H1 (cell line): Measurements from ENCODE around the gene AKR1C2. TPM values are rescaled to one million over a fixed set of nuclear protein-coding genes. Genes with fewer than 3 reads are reported as not detected.
"Not testable (repeated sequence)": the region's sequence is repeated elsewhere in the genome, so short reads cannot be mapped to it uniquely, and the experiment has no call there.

Experiments
- CTCF ChIA-PET: fragments of 300-600 bp; sonication (Branson Sonifier 250); formaldehyde crosslinking; loops from one replicate; lab custom pipeline; 2021; ENCODE audit not compliant: partially characterized antibody; lab: Charles Lee
- POLR2A ChIA-PET: fragments of 300-600 bp; sonication (Branson Sonifier 250); formaldehyde crosslinking; loops from one replicate; lab custom pipeline; 2021; ENCODE audit warnings: inconsistent platforms; ENCODE audit not compliant: partially characterized antibody; lab: Charles Lee
- DNase-seq, 2 experiments: peaks; one replicate each; pipeline versions ENCODE4 v3.0.0 to v3.0.0-alpha.2; 2010 to 2022; ENCODE audit warnings: low spot score in 2 of 2, low read depth in 1 of 2, mixed read lengths in 1 of 2
- FAIRE-seq: peaks from 2 replicates; lab custom pipeline; 2011; peaks lifted over from hg19 to GRCh38; lab: Jason Lieb, UNC
- H2AFZ ChIP-seq: 2 replicates; pipeline ENCODE4 v1.8.1; 2012; ENCODE audit warnings: low read length, inconsistent platforms
- H2AK5ac ChIP-seq: 2 replicates; pipeline ENCODE4 v1.6.1; 2013; ENCODE audit warnings: low read depth, low read length
- H2BK120ac ChIP-seq: replicated peaks from 2 replicates; pipeline ENCODE3; 2013; ENCODE audit warnings: low read depth, low read length, inconsistent platforms
- H2BK12ac ChIP-seq: 2 replicates; pipeline ENCODE4 v1.6.1; 2013; ENCODE audit warnings: low read depth, low read length
- H2BK15ac ChIP-seq: 2 replicates; pipeline ENCODE4 v1.6.1; 2013; ENCODE audit warnings: low read length
- H2BK20ac ChIP-seq: 2 replicates; pipeline ENCODE4 v1.6.1; 2013; ENCODE audit warnings: low read length
- H2BK5ac ChIP-seq: 2 replicates; pipeline ENCODE4 v1.6.1; 2013; ENCODE audit warnings: low read depth, low read length
- H3K14ac ChIP-seq: 2 replicates; pipeline ENCODE4 v1.6.1; 2013; ENCODE audit warnings: inconsistent platforms; ENCODE audit not compliant: insufficient read length
- H3K18ac ChIP-seq: 2 replicates; pipeline ENCODE4 v1.6.1; 2013; ENCODE audit warnings: low read length; ENCODE audit errors: extremely low read depth
- H3K23ac ChIP-seq: 2 replicates; pipeline ENCODE4 v1.6.1; 2013; ENCODE audit warnings: inconsistent platforms; ENCODE audit not compliant: insufficient read length
- H3K23me2 ChIP-seq: 2 replicates; pipeline ENCODE4 v1.6.1; 2013; ENCODE audit warnings: low read depth, low read length
- H3K27ac ChIP-seq: 2 replicates; pipeline ENCODE4 v1.6.1; 2011; ENCODE audit warnings: low read depth, low read length, inconsistent platforms
- H3K27me3 ChIP-seq, 4 experiments: replicated peaks in 1 of 4; 1 replicate in 1 of 4; 2 replicates in 3 of 4; pipeline versions ENCODE4 v1.6.1 to v1.8.1; 2011 to 2013; ENCODE audit warnings: low read length in 3 of 4, mild to moderate bottlenecking in 3 of 4, inconsistent platforms in 2 of 4, mixed read lengths in 2 of 4, moderate library complexity in 1 of 4; ENCODE audit not compliant: control insufficient read depth in 3 of 4, insufficient read depth in 3 of 4; ENCODE audit errors: extremely low read depth in 1 of 4
- H3K36me3 ChIP-seq, 4 experiments: 2 replicates each; pipeline versions ENCODE4 v1.6.1 to v1.8.1; 2011 to 2013; ENCODE audit warnings: mild to moderate bottlenecking in 4 of 4, low read length in 3 of 4, moderate library complexity in 2 of 4, control low read depth in 1 of 4, inconsistent platforms in 1 of 4; ENCODE audit not compliant: insufficient read depth in 4 of 4, control insufficient read depth in 2 of 4
- H3K4ac ChIP-seq: replicated peaks from 2 replicates; pipeline ENCODE3; 2013; ENCODE audit warnings: low read length, low read depth, mixed read lengths, inconsistent platforms; ENCODE audit not compliant: insufficient read length
- H3K4me1 ChIP-seq, 4 experiments: replicated peaks in 1 of 4; 1 replicate in 1 of 4; 2 replicates in 3 of 4; pipeline versions ENCODE4 v1.6.1 to v1.8.1; 2011 to 2013; ENCODE audit warnings: low read length in 3 of 4, inconsistent platforms in 2 of 4, mixed read lengths in 1 of 4; ENCODE audit not compliant: insufficient read depth in 4 of 4, control insufficient read depth in 3 of 4
- H3K4me2 ChIP-seq, 2 experiments: 2 replicates each; pipeline versions ENCODE4 v1.6.1 to v1.8.1; 2011 to 2013; ENCODE audit warnings: low read depth in 2 of 2, low read length in 2 of 2, control low read depth in 1 of 2, inconsistent platforms in 1 of 2, mild to moderate bottlenecking in 1 of 2; ENCODE audit not compliant: insufficient read depth in 1 of 2
- H3K4me3 ChIP-seq, 4 experiments: fragments of 200-600, 300-600 bp in 1 of 4; sonication (generic), shearing (Covaris generic), sonication (Bioruptor Twin) in 1 of 4; 2 replicates each; pipeline versions ENCODE4 v1.5.1 to v1.8.1; 2011 to 2016; ENCODE audit warnings: low read length in 4 of 4, low read depth in 3 of 4, control low read depth in 2 of 4, inconsistent platforms in 2 of 4, mild to moderate bottlenecking in 2 of 4, mixed read lengths in 1 of 4, moderate library complexity in 1 of 4; ENCODE audit not compliant: insufficient read depth in 2 of 4; ENCODE audit errors: extremely low read depth in 1 of 4
- H3K56ac ChIP-seq: replicated peaks from 2 replicates; pipeline ENCODE3; 2013; ENCODE audit warnings: low read depth, mild to moderate bottlenecking, mixed read lengths, low read length, inconsistent platforms; ENCODE audit not compliant: insufficient read length
- H3K79me1 ChIP-seq: 2 replicates; pipeline ENCODE4 v1.6.1; 2013; ENCODE audit warnings: low read depth, low read length, control low read depth
- H3K79me2 ChIP-seq, 2 experiments: 2 replicates each; pipeline versions ENCODE4 v1.6.1 to v1.8.1; 2012 to 2013; ENCODE audit warnings: low read length in 2 of 2, mild to moderate bottlenecking in 2 of 2, inconsistent platforms in 1 of 2; ENCODE audit not compliant: insufficient read depth in 2 of 2, control insufficient read depth in 1 of 2
- H3K9ac ChIP-seq, 4 experiments: replicated peaks in 1 of 4; 1 replicate in 1 of 4; 2 replicates in 3 of 4; pipeline versions ENCODE4 v1.6.1 to v1.8.1; 2011 to 2013; ENCODE audit warnings: low read depth in 3 of 4, low read length in 3 of 4, control low read depth in 2 of 4, mild to moderate bottlenecking in 2 of 4, moderate library complexity in 2 of 4, inconsistent platforms in 1 of 4; ENCODE audit errors: extremely low read depth in 1 of 4
- H3K9me3 ChIP-seq, 2 experiments: 2 replicates each; pipeline versions ENCODE4 v1.6.1 to v1.8.1; 2012 to 2013; ENCODE audit warnings: mild to moderate bottlenecking in 2 of 2, moderate library complexity in 2 of 2, control low read depth in 1 of 2, inconsistent platforms in 1 of 2, low read depth in 1 of 2, low read length in 1 of 2, mixed read lengths in 1 of 2; ENCODE audit not compliant: insufficient read depth in 2 of 2
- H4K20me1 ChIP-seq, 2 experiments: replicated peaks in 1 of 2; 2 replicates each; pipeline versions ENCODE3 to v1.8.1; 2011 to 2013; ENCODE audit warnings: inconsistent platforms in 2 of 2, low read length in 2 of 2, mild to moderate bottlenecking in 1 of 2; ENCODE audit not compliant: insufficient read depth in 2 of 2, control insufficient read depth in 1 of 2
- H4K5ac ChIP-seq: 2 replicates; pipeline ENCODE4 v1.6.1; 2013; ENCODE audit warnings: low read length, low read depth, mixed read lengths, inconsistent platforms; ENCODE audit not compliant: insufficient read length
- H4K8ac ChIP-seq: 2 replicates; pipeline ENCODE4 v1.8.0; 2013; ENCODE audit warnings: mild to moderate bottlenecking, moderate library complexity, low read length, inconsistent platforms; ENCODE audit not compliant: insufficient read depth; ENCODE audit errors: extremely low read depth
- H4K91ac ChIP-seq: replicated peaks from 2 replicates; pipeline ENCODE3; 2013; ENCODE audit warnings: low read length, mixed read lengths, inconsistent platforms; ENCODE audit not compliant: insufficient read length
- WGBS, 2 experiments: shearing (Covaris generic) in 1 of 2; methylation state at CpG; one replicate each; pipeline versions ENCODE4 v1.1.6 to v1.1.7; 2013 to 2015; ENCODE audit warnings: low lambda C conversion rate in 2 of 2, mixed read lengths in 2 of 2, inconsistent platforms in 1 of 2, low coverage in 1 of 2, missing lambda C conversion rate in 1 of 2; ENCODE audit not compliant: insufficient replicate concordance in 2 of 2, insufficient coverage in 1 of 2, insufficient read length in 1 of 2; ENCODE audit errors: extremely low coverage in 1 of 2, missing lambda C conversion rate in 1 of 2; 5-methylcytosine and 5-hydroxymethylcytosine counted together
- polyA plus RNA-seq, 7 experiments: library from polyadenylated mRNA; depleted of rRNA in 3 of 7; stranded (reverse) in 5 of 7; unstranded in 2 of 7; fragments of >200 nt in 5 of 7; fragments of 200-250 nt in 2 of 7; gene quantifications; 1 replicate in 5 of 7; 2 replicates in 1 of 7; 4 replicates in 1 of 7; pipeline versions ENCODE4 v1.2.1 to v1.2.3, GENCODE V29; 2011 to 2013; ENCODE audit warnings: missing spikeins in 2 of 7, mixed read lengths in 2 of 7
- total RNA-seq: library from RNA; stranded (reverse); fragmentation: NEBNext Ultra II Directional; extraction: Animal tissue kit (Norgen Biotek cat#: 25700); gene quantifications from 2 replicates; pipeline ENCODE4 v1.2.1, GENCODE V29; 2021

The AKR1C2 gene
- total and polyA plus RNA-seq, 2 of the 8 experiments (the other 6 are each of a cell fraction or from before 2014, with no cell fraction given) = 0.77 to 1.2 TPM

DNA sequence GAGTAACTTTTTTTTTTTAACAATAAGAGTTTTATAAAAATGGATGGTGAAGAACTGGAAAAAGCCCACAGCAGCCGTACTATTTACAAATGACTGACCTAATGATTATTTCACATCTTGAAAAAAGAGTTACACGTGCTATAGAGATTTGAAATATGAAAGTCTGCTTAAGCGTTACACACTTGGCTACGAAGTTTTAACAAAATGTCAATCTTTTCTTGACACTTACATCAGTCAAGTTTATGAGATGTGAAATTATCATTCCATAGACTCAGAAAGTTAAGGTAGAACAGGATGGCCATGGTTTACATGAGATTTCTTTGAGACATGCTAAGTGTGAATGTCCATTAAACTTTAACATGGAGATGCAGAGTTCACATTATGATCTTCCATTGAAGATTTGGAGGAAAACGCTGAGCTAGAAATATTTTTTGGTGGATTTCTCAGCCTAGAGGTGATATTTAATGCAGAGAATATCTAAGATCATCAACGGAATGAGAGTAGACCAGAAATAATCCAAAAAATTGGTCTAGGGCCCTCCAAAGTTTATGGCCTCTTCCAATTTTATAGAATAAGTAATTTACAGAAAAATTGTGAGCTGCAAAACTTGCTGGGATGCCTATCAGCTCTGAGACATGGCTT lies 15.5 kb downstream of the AKR1C2 start:
- H3K36me3 ChIP-seq, H4K91ac ChIP-seq, H4K8ac ChIP-seq, H2BK20ac ChIP-seq, H3K4ac ChIP-seq, H2BK15ac ChIP-seq, H3K23me2 ChIP-seq, H2BK120ac ChIP-seq, H4K20me1 ChIP-seq, POLR2A ChIA-PET, H3K79me2 ChIP-seq, H3K18ac ChIP-seq, H3K4me1 ChIP-seq, H3K14ac ChIP-seq, H2BK5ac ChIP-seq, H3K56ac ChIP-seq, H3K27me3 ChIP-seq, H3K79me1 ChIP-seq, H3K9me3 ChIP-seq, H4K5ac ChIP-seq, H3K4me2 ChIP-seq, H2BK12ac ChIP-seq, H3K27ac ChIP-seq, H3K23ac ChIP-seq, H3K9ac ChIP-seq, H2AK5ac ChIP-seq, DNase-seq, H2AFZ ChIP-seq, H3K4me3 ChIP-seq, FAIRE-seq: not testable (repeated sequence)
- 93% methylated on average over 6 of the region's 6 CpGs; no CpG with 5 or more reads in 1 of the 2 experiments for WGBS, 2 experiments
- CTCF ChIA-PET = interaction anchor here (1.0 kb wide), 2 partner anchors 56 to 138 kb away, joined by 3 to 4 read pairs; no protein-coding TSS in a partner anchor
